T47D (cell line): Measurements from ENCODE around the gene ANKRD6.

Experiments
- DNase-seq, 2 experiments: peaks; one replicate each; pipeline versions ENCODE4 v3.0.0 to v3.0.0-alpha.2; 2011 to 2012; ENCODE audit warnings: low read depth in 1 of 2, low spot score in 1 of 2
- JUND ChIP-seq: IDR thresholded peaks from 2 replicates; pipeline ENCODE4 v1.6.1; 2012; ENCODE audit warnings: low read depth
- in situ Hi-C: cut with HindIII; loops from 2 replicates; pipeline ENCODE4 v1.10.0; 2016; ENCODE audit warnings: low sequenced_read_pairs, low pct_unique_long_range_greater_than_20kb

The ANKRD6 gene

DNA sequence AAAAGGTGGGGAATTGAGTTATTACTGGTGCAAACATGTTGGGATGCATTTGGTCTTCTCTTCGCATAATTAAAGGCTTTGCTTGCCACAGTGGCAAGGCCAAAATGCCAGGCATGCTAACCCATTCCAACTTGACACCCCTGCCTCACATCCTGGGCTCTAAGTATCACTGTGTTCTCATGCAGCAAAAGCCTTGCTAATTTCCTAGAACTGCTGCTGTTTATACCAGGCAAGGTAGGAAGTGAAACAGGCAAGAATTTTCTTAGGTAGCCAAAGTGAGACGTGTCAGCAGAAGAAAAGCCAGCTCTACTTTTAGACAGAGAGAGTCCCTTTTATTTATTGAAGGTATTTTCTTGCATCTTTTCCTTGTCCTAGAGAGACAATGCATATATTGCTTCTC is 164.4 kb downstream of the ANKRD6 start:
- no peak for TF ChIP-seq JUND
- DNase-seq: no peak
- in situ Hi-C loops: no loop called here

GRCh38 chr6:89597988-89598387 is 165.0 kb downstream of the ANKRD6 start:
- in situ Hi-C loops: no loop called here
- peak; percentile 50 to 81 for DNase-seq
- TF ChIP-seq JUND: no peak

GRCh38 chr6:89599727-89600126 is 166.8 kb downstream of the ANKRD6 start:
- in situ Hi-C loops: no loop called here
- no peak for TF ChIP-seq JUND
- no peak for DNase-seq

GRCh38 chr6:89602166-89602565 is 169.2 kb downstream of the ANKRD6 start:
- no peak for TF ChIP-seq JUND
- no peak for DNase-seq
- in situ Hi-C loops: no loop called here

GRCh38 chr6:89604653-89605052 is 171.7 kb downstream of the ANKRD6 start:
- in situ Hi-C loops: no loop called here
- no peak for DNase-seq

GRCh38 chr6:89605861-89606260 is 172.9 kb downstream of the ANKRD6 start:
- no peak for DNase-seq
- TF ChIP-seq JUND: no peak
- in situ Hi-C loops: no loop called here

More at GRCh38 chr6:89604653-89605052, 171.7 kb downstream of the ANKRD6 start:
- TF ChIP-seq JUND: no peak

- TF ChIP-seq JUND: no peak
- in situ Hi-C loops: no loop called here
- DNase-seq: peak; percentile 49 to 67
These were observed 177.2 kb downstream of the ANKRD6 start for GRCh38 chr6:89610149-89610642.

DNA sequence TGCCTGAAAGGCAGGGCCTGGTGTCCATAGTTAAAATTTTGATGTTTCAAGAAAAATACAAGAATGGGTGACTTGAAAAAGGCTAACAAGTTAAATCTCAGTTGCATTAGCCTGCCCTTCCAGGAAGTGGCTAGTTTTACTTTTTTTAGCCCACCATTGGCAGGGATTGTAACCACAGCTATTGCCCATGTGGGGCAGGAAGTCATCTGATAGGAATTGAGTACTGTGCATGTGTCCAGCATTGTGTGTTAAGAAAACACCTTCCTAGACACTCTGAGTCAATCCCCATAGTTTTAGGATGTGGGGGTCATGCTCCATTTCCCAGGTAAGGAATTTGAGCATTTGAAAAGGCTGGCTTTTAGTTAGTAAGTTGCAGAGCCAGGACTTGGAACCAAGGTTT is 178.7 kb downstream of the ANKRD6 start:
- DNase-seq: no peak
- no peak for TF ChIP-seq JUND
- in situ Hi-C loops: no loop called here

GRCh38 chr6:89612121-89612520 is 179.2 kb downstream of the ANKRD6 start:
- DNase-seq: no peak
- TF ChIP-seq JUND: no peak
- in situ Hi-C loops: no loop called here

- no peak for DNase-seq
- TF ChIP-seq JUND: no peak
- in situ Hi-C loops: no loop called here
These were observed 180.8 kb downstream of the ANKRD6 start for GRCh38 chr6:89613790-89614189.

DNA sequence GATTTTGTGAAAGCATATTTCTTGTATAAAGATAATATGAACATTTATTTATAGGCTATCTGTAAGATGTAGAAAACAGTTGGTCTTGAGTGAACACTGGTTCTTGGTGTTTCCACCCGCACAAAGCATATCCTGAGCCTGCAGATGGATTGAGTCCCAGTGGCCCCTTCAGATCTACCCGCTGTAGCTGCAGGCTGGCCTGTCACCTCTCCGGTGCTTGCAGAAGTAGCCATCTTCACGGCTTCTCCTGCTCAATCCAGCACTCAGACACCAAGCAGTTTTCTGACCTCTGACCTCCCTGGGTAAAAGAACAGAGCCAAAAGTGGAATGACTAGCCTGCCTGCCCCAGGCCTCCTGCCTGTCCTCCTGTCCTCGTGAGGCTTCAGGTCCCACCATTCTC is 182.9 kb downstream of the ANKRD6 start:
- TF ChIP-seq JUND: no peak
- DNase-seq: no peak
- in situ Hi-C loops: no loop called here

DNA sequence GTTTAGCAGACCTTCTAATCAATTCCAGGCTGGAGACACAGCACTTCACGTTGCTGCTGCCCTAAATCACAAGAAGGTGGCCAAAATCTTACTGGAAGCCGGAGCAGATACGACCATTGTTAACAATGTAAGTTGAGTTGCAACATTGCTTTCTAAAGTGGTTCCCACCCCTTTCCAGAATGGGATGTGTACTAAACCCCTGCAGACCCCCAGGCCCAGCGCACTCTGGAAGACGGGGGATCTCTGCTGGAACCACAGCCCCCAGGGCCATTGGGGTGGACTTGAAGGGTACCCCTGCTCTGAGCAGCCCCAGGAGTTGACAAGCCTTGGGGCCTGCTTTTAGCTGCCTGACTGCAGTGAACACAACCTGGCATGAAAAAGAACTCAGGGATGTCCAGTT is 183.6 kb downstream of the ANKRD6 start:
- no peak for TF ChIP-seq JUND
- in situ Hi-C loops: no loop called here
- DNase-seq: no peak

DNA sequence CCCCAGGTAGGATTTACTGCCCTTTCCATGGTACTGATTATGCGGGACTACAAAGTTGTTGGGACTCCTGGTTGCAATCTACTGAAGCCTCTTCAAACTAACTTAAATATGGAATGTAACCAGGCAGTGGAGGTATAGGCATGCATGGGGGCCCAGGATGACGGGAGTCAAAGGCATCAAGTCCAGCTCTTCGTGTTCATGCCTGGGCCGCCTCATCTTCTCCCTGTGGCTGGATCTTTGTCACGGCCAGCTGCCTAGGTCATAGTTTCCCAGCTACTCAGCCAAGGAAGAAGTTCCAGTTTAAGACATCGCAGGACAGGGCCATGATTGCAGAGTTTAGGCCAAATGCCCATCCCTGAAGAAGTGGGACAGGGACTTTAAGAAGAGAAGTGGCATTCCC is 185.1 kb downstream of the ANKRD6 start:
- no peak for TF ChIP-seq JUND
- in situ Hi-C loops: no loop called here
- no peak for DNase-seq

- in situ Hi-C loops: no loop called here
- DNase-seq: no peak
- TF ChIP-seq JUND: no peak
These were observed 186.6 kb downstream of the ANKRD6 start for GRCh38 chr6:89619567-89619966.
